NCI-H2227 treated with DMSO at 0.1 percent for 48 hours (cell line): Measurements from ENCODE around the gene DIO1.
"Not testable (repeated sequence)": the region's sequence is repeated elsewhere in the genome, so short reads cannot be mapped to it uniquely, and the experiment has no call there.

Experiments used
- DNase-seq: peaks from one replicate; lab custom pipeline; 2025; lab: John Stamatoyannopoulos, UW

DIO1 gene

GRCh38 chr1:53893999-53894636 is at the start of gene DIO1:
DIO1 (plus strand) TSS chr1:53894187; CDS start chr1:53894211, 24 bp downstream.
- no peak for DNase-seq

- DNase-seq: no peak
These were observed 46.0 kb upstream of the DIO1 start for GRCh38 chr1:53847980-53848379.

- DNase-seq: no peak
These were observed 43.8 kb upstream of the DIO1 start for GRCh38 chr1:53850082-53850673.

GRCh38 chr1:53851571-53852285 is 42.3 kb upstream of the DIO1 start:
- DNase-seq: no peak

- DNase-seq: peak; percentile 60
These were observed 33.0 kb upstream of the DIO1 start for GRCh38 chr1:53860967-53861411.

GRCh38 chr1:53862507-53862906 is 31.5 kb upstream of the DIO1 start:
- DNase-seq: no peak

GRCh38 chr1:53868565-53868964 is 25.4 kb upstream of the DIO1 start:
- no peak for DNase-seq

- DNase-seq: no peak
These were observed 24.4 kb upstream of the DIO1 start for GRCh38 chr1:53869454-53870117.

- no peak for DNase-seq
These were observed 22.8 kb upstream of the DIO1 start for GRCh38 chr1:53871221-53871620.

GRCh38 chr1:53871773-53872484 is 22.1 kb upstream of the DIO1 start:
- no peak for DNase-seq

GRCh38 chr1:53875150-53875549 is 18.8 kb upstream of the DIO1 start:
- DNase-seq: not testable (repeated sequence)

GRCh38 chr1:53878492-53879105 is 15.4 kb upstream of the DIO1 start:
- DNase-seq: peak; percentile 45

- not testable (repeated sequence) for DNase-seq
These were observed 12.1 kb upstream of the DIO1 start for GRCh38 chr1:53881853-53882252.

GRCh38 chr1:53883600-53883999 is 10.4 kb upstream of the DIO1 start:
- not testable (repeated sequence) for DNase-seq

GRCh38 chr1:53888681-53889080 is 5.3 kb upstream of the DIO1 start:
- no peak for DNase-seq

- DNase-seq: peak; percentile 82
These were observed 4.4 kb upstream of the DIO1 start, which contains the start of gene YIPF1 for GRCh38 chr1:53889304-53890298. YIPF1 (minus strand) TSS chr1:53889797; CDS start chr1:53888937, 860 bp downstream.

- DNase-seq: no peak
These were observed 3.5 kb upstream of the DIO1 start for GRCh38 chr1:53890522-53890941.

- DNase-seq: no peak
These were observed 3.0 kb upstream of the DIO1 start for GRCh38 chr1:53891018-53891417.

GRCh38 chr1:53891678-53892077 is 2.3 kb upstream of the DIO1 start:
- no peak for DNase-seq

- DNase-seq: no peak
These were observed 1.1 kb upstream of the DIO1 start for GRCh38 chr1:53892911-53893310.
